Measurements from ENCODE around the gene NSG2.

- TF ChIP-seq EZH2 (IDR thresholded peaks at IDR 0.05; ENCODE audit: borderline replicate concordance, insufficient read depth, low read depth, low read length, poor library complexity, severe bottlenecking) = no peak
- no peak for TF ChIP-seq CTCF (IDR thresholded peaks at IDR 0.05)
These were observed 45.4 kb upstream of the NSG2 start for GRCh38 chr5:174000076-174000475.

Data from B cell (primary cell).